HG03571 (cell line): ENCODE data around the gene TCEA3.

Experiments used
- ATAC-seq: cut with Tn5 transposase; IDR thresholded peaks from one replicate; pipeline ENCODE4 v1.9.1; 2021; ENCODE audit not compliant: unreplicated experiment

The TCEA3 gene

GRCh38 chr1:23424293-23425192 is at the start of gene TCEA3:
TSS of gene TCEA3 (minus strand) at chr1:23424748. CDS start at chr1:23424633, 115 bp downstream.
- ATAC-seq = no peak

- ATAC-seq = no peak
Observed at GRCh38 chr1:23473037-23473800, 48.7 kb upstream of the TCEA3 start.

GRCh38 chr1:23472351-23473036 is 47.9 kb upstream of the TCEA3 start:
- no peak for ATAC-seq

- no peak for ATAC-seq
Observed at GRCh38 chr1:23471473-23472075, 47.0 kb upstream of the TCEA3 start.

GRCh38 chr1:23470282-23471070 is 45.9 kb upstream of the TCEA3 start:
- no peak for ATAC-seq

GRCh38 chr1:23469372-23469982 is 44.9 kb upstream of the TCEA3 start:
- ATAC-seq = no peak

GRCh38 chr1:23466423-23466989 is 42.0 kb upstream of the TCEA3 start:
- no peak for ATAC-seq

GRCh38 chr1:23463286-23463685 is 38.7 kb upstream of the TCEA3 start:
- no peak for ATAC-seq

GRCh38 chr1:23462766-23463165 is 38.2 kb upstream of the TCEA3 start:
- no peak for ATAC-seq

GRCh38 chr1:23461050-23461449 is 36.5 kb upstream of the TCEA3 start:
- no peak for ATAC-seq

GRCh38 chr1:23460519-23460918 is 36.0 kb upstream of the TCEA3 start:
- ATAC-seq = no peak

- no peak for ATAC-seq
Observed at GRCh38 chr1:23459338-23459757, 34.8 kb upstream of the TCEA3 start.

GRCh38 chr1:23456226-23456625 is 31.7 kb upstream of the TCEA3 start:
- no peak for ATAC-seq

GRCh38 chr1:23453455-23454000 is 29.0 kb upstream of the TCEA3 start:
- ATAC-seq = no peak

GRCh38 chr1:23452011-23452411 is 27.5 kb upstream of the TCEA3 start:
- no peak for ATAC-seq

- ATAC-seq = no peak
Observed at GRCh38 chr1:23451441-23451840, 26.9 kb upstream of the TCEA3 start.

- ATAC-seq = no peak
Observed at GRCh38 chr1:23450894-23451293, 26.3 kb upstream of the TCEA3 start.

GRCh38 chr1:23449958-23450357 is 25.4 kb upstream of the TCEA3 start:
- ATAC-seq = no peak

- no peak for ATAC-seq
Observed at GRCh38 chr1:23449306-23449705, 24.8 kb upstream of the TCEA3 start.
